Prostate gland (tissue), 2 donors: ENCODE results near the gene NTM.

Experiments used
- CTCF ChIP-seq, 4 experiments: fragments of 200-600 bp in 2 of 4; fragments of 450-650 bp in 2 of 4; sonication (generic) in 2 of 4; IDR thresholded peaks; 1 replicate in 3 of 4; 2 replicates in 1 of 4; pipeline ENCODE4 v1.5.1; 2016 to 2019; ENCODE audit warnings: antibody characterized with exemption in 4 of 4, mild to moderate bottlenecking in 2 of 4, moderate library complexity in 2 of 4
- POLR2A ChIP-seq: fragments of 450-650 bp; IDR thresholded peaks from one replicate; pipeline ENCODE4 v1.6.1; 2016; ENCODE audit warnings: antibody characterized with exemption, mild to moderate bottlenecking
- POLR2AphosphoS5 ChIP-seq: sonication (generic); formaldehyde crosslinking; IDR thresholded peaks from one replicate; pipeline ENCODE4 v1.6.1; 2017; ENCODE audit warnings: antibody characterized with exemption

GRCh38 chr11:132073787-132074186, 703.4 kb downstream of the NTM start:
- TF ChIP-seq CTCF (IDR thresholded peaks at IDR 0.05) (no peak), POLR2AphosphoS5 (no peak), POLR2A (no peak)
